NCI-H1694 (cell line): Measurements from ENCODE around the gene WFIKKN2.
"Not testable (repeated sequence)": the region's sequence is repeated elsewhere in the genome, so short reads cannot be mapped to it uniquely, and the experiment has no call there.

ENCODE experiments used
- DNase-seq: peaks from one replicate; lab custom pipeline; 2025; lab: John Stamatoyannopoulos, UW

The WFIKKN2 gene, protein sequence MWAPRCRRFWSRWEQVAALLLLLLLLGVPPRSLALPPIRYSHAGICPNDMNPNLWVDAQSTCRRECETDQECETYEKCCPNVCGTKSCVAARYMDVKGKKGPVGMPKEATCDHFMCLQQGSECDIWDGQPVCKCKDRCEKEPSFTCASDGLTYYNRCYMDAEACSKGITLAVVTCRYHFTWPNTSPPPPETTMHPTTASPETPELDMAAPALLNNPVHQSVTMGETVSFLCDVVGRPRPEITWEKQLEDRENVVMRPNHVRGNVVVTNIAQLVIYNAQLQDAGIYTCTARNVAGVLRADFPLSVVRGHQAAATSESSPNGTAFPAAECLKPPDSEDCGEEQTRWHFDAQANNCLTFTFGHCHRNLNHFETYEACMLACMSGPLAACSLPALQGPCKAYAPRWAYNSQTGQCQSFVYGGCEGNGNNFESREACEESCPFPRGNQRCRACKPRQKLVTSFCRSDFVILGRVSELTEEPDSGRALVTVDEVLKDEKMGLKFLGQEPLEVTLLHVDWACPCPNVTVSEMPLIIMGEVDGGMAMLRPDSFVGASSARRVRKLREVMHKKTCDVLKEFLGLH

GRCh38 chr17:50835301-50836234, at the start of gene WFIKKN2:
Gene WFIKKN2 (plus strand): TSS chr17:50835586. CDS start chr17:50835938, 352 bp downstream.
- DNase-seq: peak; percentile 42

DNA sequence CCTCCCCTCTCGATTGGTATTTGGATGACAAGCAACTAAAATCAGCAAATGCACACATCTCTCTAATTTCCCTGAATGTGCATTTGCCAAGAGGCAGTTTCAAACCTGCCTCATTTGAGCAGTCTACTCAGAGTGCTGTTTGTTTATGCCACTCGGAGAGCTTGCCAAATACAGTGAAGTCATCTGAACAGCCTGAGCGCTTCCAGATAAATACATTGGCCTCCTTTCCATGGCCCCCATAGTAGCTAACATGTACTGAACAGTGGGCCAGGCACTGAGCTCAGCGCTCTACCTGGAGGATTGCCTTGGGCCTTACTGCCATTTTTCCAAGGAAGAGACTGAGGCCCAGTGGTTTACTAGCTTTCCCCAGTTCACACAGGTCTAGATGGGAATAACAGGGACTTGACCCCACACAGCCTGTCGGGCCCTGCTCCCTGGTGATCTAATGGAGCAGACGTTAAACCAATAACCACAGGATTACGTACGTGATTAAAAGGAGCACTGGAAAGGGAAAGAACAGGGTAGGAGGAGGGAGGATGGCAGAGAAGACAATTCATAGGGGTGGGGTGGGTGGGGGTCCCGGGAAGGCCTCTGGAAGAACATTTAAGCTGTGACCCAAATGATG, 49.3 kb upstream of the WFIKKN2 start:
- peak; percentile 96 for DNase-seq

GRCh38 chr17:50787106-50787505, 48.3 kb upstream of the WFIKKN2 start:
- DNase-seq: peak; percentile 85

- DNase-seq: no peak
These were observed 44.8 kb upstream of the WFIKKN2 start for GRCh38 chr17:50790618-50791017.

- no peak for DNase-seq
These were observed 43.3 kb upstream of the WFIKKN2 start for GRCh38 chr17:50792132-50792531.

DNA sequence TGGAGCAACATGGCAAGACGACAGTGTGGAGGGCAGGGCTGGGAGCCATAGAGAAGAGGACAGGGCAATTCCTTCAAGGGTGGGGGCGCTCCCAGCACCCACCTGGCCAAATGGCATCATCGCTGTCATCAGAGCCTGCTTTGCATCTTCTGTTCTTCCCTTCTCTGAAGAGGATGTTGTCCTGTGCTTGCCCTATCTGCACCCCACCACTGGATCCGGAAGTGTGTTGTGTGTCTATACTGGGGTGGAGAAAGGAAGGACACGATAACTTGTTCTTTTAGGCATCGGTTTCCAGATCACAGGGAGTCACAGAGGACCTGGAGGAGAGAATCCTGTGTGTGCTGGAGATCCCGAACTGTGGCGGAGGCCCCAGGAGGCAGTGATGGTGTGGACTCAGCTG, 42.4 kb upstream of the WFIKKN2 start:
- DNase-seq: no peak

DNA sequence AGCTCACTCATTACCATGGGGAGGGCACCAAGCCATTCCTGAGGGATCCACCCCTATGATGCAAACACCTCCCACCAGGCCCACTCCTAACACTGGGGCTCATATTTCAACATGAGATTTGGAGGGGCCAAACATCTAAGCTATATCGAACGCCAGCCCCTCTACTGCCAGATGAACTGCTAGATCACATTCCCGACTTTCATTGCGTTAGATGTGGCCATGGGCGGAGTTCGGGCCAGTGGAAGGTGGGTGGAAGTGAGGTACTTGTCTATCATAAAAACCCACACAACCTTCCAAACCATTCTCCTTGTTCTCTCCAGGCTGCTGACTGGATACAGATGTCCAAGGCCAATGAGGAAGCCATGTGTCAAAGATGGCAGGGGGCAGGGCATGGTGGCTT, 41.0 kb upstream of the WFIKKN2 start:
- DNase-seq: no peak

DNA sequence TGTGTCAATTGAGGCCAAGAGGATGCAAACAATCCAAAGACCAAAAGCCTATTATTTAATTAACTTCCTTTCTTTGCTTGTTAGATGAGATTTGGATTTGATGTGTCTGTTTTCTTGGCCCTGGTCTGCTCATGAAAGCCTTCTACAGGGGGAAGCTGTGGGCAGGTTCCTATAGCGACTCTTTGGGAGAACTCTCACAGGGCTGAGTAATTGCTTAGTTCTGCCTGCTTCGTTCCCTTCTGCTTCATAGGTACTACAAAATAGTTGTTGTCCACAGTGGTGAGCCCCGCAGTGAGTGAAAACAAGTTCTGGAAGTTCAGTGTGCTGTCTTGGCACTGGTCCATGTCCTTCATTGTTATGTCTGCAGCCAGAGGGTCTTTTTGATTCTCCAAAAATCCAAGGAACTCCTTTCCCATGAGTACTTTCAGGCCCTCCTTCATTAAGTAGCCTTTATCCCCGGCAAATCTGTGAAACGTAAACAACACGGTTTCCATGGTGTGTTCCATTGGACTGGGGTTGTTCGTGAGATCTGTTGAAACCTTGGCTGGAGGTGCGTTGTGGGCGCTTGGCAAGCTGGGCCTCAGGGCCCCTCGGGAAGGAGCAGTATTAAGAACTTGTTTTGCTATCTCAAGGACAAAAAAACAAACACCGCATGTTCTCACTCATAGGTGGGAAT, 38.1 kb upstream of the WFIKKN2 start:
- no peak for DNase-seq

- no peak for DNase-seq
These were observed 36.7 kb upstream of the WFIKKN2 start for GRCh38 chr17:50798424-50799288.

DNA sequence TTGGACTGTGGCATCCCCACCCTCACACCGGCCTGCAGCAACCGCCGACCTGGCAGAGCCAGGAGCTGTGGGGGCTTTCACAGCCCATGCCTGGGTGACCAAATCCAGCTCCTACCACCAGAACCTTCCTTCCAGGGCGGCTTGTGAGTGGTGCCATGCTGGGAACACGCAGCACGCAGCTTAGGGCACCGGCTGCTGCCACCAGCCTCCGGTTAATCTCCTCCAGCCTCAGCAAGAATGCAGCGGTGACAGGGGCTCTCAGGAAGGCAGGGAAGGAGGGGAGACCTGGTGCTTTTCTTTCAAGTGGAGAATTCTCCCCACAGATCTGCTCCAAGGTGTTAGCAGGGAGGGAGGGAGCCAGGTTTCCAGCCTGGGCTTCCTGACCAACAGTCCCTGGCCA, 35.8 kb upstream of the WFIKKN2 start:
- no peak for DNase-seq

GRCh38 chr17:50800196-50800700, 35.1 kb upstream of the WFIKKN2 start:
- no peak for DNase-seq

GRCh38 chr17:50802609-50803571, 32.5 kb upstream of the WFIKKN2 start:
- no peak for DNase-seq

DNA sequence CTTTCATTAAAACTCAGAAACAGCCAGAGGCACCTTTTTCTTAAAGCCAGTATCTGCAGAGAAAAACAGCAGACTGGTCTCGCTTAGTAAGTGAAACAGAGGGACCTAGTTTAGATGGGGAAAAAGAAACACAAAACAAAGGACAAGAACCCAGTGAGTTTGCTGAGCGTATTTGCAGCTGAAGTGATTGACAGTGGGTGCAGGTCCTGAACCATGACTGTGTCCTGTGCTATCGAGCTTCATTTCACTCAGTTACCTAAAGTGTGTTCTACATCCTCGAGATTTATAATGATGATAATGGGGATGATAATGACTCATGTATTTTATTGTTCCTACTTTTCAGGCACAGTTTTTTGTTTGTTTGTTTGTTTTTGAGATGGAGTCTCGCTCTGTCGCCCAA, 31.7 kb upstream of the WFIKKN2 start:
- no peak for DNase-seq

DNA sequence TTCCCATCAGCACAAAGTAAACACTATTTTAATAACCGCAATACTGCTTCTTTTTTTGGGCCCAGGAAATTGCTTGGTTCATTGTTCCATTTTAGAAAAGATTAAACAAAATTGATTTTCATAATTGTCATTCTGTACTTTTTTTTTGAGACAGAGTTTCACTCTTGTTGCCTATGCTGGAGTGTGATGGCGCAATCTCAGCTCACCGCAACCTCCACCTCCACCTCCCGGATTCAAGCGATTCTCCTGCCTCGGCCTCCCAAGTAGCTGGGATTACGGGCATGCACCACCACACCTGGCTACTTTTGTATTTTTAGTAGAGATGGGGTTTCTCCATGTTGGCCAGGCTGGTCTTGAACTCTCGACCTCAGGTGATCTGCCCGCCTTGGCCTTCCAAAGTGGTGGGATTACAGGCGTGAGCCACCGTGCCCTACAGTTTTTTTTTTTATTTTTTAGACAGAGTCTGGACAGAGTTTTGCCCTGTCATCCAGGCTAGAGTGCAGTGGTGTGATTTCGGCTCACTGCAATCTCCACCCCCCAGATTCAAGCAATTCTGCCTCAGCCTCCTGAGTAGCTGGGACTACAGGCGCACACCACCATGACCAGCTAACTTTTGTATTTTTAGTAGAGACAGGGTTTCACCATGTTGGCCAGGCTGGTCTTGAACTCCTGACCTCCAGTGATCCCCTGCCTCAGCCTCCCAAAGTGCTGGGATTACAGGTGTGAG, 30.5 kb upstream of the WFIKKN2 start:
- DNase-seq: not testable (repeated sequence)

DNA sequence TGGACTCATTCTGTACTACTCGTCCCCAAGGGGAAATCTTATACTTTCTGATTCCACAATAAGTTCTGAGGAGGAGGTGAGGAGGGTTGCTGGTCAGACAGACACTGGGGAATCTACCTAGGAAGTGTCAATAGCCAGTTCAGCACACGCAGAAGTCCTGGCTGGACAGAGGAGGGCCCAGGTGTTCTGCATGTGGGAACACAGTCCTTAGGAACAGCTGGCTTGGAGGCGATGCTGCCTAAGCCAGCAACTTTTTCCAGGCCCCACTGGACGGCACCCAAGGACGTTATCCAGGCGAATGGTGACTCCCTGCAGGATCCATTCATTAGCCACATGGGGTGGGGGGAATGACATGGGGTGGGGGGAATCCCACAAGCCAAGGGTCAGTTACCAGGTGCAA, 29.9 kb upstream of the WFIKKN2 start:
- DNase-seq: no peak

GRCh38 chr17:50806141-50806643, 29.2 kb upstream of the WFIKKN2 start:
- DNase-seq: peak; percentile 84

GRCh38 chr17:50807009-50807408, 28.4 kb upstream of the WFIKKN2 start:
- DNase-seq: no peak

DNA sequence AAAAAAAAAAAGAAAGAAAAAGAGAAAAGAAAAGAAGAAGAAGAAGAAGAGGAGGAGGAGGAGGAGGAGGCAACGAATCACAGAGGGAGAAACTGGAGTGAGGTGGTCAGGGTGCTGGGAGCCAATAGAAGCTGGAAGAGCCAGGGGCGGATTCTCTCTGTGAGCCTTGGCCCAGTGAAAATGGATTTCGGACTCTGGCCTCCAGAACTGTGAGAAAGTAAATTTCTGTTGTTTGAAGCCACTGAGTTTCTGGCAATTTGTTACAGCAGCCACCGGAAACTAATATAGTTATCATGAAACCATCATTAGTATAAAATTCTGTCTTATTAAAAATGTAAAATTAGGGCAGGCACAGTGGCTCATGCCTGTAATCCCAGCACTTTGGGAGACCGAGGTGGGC, 27.7 kb upstream of the WFIKKN2 start:
- DNase-seq: no peak
